ENCODE results near the gene TSNAX. TPM values are rescaled to one million over a fixed set of nuclear protein-coding genes. Genes with fewer than 3 reads are reported as not detected.
"Not testable (repeated sequence)": the region's sequence is repeated elsewhere in the genome, so short reads cannot be mapped to it uniquely, and the experiment has no call there.

The TSNAX gene
- 27.9 TPM for total RNA-seq (ENCODE audit: insufficient read depth, low replicate concordance)

GRCh38 chr1:231528172-231529029, at the start of gene TSNAX:
Gene TSNAX (plus strand): TSS chr1:231528669. CDS start chr1:231528811, 142 bp downstream.
- peak; percentile 95 for DNase-seq (ENCODE audit: low spot score)

DNA sequence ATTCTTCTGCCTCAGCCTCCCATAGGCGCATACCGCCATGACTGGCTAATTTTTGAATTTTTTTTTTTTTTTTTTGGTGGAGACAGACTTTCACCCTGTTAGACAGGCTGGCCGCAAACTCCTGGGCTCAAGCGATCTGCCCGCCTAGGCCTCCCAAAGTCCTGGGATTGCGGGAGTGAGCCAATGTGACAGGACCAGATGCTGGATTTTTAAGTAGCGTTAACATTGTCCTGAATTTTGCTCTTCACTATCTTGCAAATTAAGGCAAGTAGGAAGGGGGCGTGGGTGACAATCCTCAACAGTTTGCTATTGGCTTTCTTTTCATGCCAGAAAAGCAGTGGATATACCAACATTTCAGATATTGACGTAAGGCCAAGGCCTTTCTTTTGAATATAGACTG, 49.7 kb upstream of the TSNAX start:
- peak; percentile 3 for DNase-seq (ENCODE audit: low spot score)

DNA sequence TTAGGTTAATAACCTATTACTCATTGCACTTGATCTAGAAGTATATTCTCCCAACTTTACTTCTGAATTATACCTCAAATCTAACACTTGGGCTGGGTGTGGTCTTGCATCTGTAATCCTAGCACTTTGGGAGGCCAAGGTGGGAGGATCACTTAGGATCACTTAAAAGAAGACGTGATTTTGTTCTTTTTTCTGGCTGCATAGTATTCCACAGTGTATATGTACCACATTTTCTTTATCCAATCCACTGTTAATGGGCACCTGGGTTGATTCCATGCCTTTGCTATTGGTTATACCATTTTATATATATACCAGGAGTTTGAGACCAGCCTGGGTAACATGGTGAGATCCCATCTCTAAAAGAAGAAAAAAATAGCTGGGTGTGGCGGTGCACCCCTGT, 48.5 kb upstream of the TSNAX start:
- DNase-seq (ENCODE audit: low spot score), result no peak

- DNase-seq (ENCODE audit: low spot score), result no peak
These were observed 47.2 kb upstream of the TSNAX start for GRCh38 chr1:231481289-231481688.

- peak; percentile 49 for DNase-seq (ENCODE audit: low spot score)
These were observed 43.3 kb upstream of the TSNAX start for GRCh38 chr1:231485029-231485784.

GRCh38 chr1:231487019-231487418, 41.5 kb upstream of the TSNAX start:
- DNase-seq (ENCODE audit: low spot score), result no peak

GRCh38 chr1:231487910-231488309, 40.6 kb upstream of the TSNAX start:
- no peak for DNase-seq (ENCODE audit: low spot score)

- no peak for DNase-seq (ENCODE audit: low spot score)
These were observed 34.9 kb upstream of the TSNAX start for GRCh38 chr1:231493421-231494185.

GRCh38 chr1:231494439-231495110, 33.9 kb upstream of the TSNAX start:
- no peak for DNase-seq (ENCODE audit: low spot score)

GRCh38 chr1:231497629-231498152, 30.8 kb upstream of the TSNAX start:
- DNase-seq (ENCODE audit: low spot score), result no peak

- no peak for DNase-seq (ENCODE audit: low spot score)
These were observed 29.2 kb upstream of the TSNAX start for GRCh38 chr1:231499148-231499763.

- DNase-seq (ENCODE audit: low spot score), result no peak
These were observed 27.8 kb upstream of the TSNAX start for GRCh38 chr1:231500666-231501065.

- not testable (repeated sequence) for DNase-seq (ENCODE audit: low spot score)
These were observed 25.3 kb upstream of the TSNAX start for GRCh38 chr1:231503168-231503567.

- peak; percentile 75 for DNase-seq (ENCODE audit: low spot score)
These were observed 20.8 kb upstream of the TSNAX start for GRCh38 chr1:231507476-231508355.

DNA sequence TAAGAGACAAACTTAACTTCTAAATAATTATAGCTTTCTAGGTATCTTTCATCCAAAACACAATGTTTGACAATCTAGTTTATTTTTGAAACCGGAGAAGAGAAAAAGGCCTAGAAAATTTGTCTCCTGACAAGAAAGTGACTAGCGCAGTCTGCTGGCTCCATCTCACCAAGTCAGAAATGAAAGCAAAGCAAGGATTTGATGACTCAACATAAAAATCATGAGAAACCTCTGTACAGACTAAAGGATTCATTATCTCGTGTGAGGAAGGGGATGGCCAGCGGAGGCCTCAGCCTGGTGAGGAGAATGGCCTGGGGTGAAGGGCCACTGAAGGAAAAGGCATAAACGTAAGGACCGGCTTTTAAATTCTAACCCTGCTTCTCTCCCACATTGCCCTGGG, 20.0 kb upstream of the TSNAX start:
- DNase-seq (ENCODE audit: low spot score), result no peak

DNA sequence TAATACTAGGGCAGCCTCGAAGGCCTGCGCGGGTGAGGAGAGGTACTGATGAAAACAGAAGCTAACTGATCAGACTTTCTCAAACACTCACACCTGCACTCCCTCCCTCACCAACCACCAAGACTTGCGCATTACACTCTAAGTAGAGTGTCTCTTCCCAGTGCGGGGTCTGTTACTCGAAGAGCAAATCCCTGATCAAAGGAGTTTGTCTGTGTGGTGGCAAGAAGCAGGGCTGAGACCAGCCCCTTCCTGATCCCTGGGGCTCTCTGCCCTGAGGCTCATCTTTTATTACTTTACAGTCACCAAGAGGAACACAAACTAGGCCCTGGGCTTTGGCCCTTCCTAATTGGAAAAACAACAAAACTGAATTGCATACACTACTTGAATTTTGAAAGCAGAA, 19.5 kb upstream of the TSNAX start:
- peak; percentile 11 for DNase-seq (ENCODE audit: low spot score)

DNA sequence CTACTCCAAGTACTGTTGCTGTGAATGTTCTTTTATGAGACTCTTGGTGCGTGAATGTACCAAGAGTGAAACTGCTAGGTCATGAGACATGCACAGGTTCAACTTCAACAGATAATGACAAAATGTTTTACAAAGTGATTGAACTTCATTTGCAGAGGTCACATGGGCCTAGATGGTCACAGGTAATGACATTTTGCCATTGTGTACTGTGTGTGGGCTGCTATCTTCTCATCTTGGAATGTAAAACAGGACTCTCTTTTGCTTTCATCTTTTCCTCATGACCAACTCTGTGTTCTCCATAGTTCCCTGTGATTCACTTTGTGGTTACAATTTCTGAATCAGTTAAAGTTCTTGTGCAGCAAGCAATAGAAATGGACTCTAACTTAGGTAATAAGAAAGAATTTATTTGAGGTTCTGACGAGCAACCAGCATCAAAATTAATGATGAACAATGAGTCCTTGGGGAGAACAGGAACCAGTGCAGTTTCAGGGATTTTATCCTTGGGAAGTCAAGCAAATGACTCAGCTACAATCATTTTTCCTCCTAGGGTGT, 16.2 kb upstream of the TSNAX start:
- DNase-seq (ENCODE audit: low spot score), result no peak

DNA sequence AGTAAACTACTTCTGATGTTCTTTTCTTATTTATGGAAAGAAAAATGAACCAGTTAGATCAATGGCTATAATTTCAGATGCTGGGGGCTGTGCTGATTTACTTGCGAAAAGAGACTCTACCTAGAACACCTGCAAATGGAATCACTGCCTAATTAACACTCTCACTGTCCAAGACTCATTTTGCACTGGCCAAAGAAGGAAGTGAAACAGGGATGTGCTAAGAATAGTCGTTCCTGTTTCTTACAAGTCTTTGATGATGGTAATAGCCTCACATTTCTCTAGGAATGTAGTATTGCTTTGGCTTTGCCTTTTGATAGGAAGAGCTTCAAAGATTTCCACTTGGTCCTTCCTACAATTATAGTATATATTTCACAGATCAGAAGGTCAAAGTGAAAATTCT, 12.7 kb upstream of the TSNAX start:
- DNase-seq (ENCODE audit: low spot score), result peak; percentile 29

GRCh38 chr1:231517076-231517475, 11.4 kb upstream of the TSNAX start:
- DNase-seq (ENCODE audit: low spot score), result no peak

Measured in umbilical cord (tissue), 2 donors.